OCI-LY3 (cell line): Measurements from ENCODE around the gene KCNJ11.

ENCODE experiments used
- EZH2phosphoT487 ChIP-seq: fragments of 200-600 bp; shearing (Covaris generic); IDR thresholded peaks from 2 replicates; pipeline ENCODE4 v1.6.1; 2018; ENCODE audit warnings: antibody characterized with exemption, mixed run types, low read depth
- TF ChIP-seq, protein P1 (sequence below): fragments of 200-600, 300-600 bp; sonication (generic); IDR thresholded peaks from 2 replicates; pipeline ENCODE4 v1.5.1; 2014; ENCODE audit warnings: antibody characterized with exemption, low read length, low read depth

DNA sequence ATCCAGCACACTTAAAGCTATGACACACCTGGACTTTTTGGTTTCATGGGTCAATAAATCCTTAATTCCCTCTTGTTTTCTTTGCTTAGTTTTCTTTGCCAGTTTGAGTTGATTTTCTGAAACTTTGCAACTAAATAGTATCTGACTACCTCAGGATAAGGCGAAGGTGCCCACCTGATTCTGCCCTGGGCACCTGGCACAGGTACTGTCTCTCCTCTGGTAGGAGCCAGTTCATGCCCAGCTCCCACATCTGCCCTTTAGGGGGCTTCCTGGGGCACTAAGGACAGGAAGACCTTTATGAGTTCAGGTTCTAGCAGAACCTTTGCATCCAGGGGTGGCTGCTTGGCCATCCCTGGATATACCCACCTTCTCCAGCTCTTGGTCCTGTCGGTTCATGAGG lies 19.6 kb upstream of the KCNJ11 start:
- TF ChIP-seq, protein P1, sequence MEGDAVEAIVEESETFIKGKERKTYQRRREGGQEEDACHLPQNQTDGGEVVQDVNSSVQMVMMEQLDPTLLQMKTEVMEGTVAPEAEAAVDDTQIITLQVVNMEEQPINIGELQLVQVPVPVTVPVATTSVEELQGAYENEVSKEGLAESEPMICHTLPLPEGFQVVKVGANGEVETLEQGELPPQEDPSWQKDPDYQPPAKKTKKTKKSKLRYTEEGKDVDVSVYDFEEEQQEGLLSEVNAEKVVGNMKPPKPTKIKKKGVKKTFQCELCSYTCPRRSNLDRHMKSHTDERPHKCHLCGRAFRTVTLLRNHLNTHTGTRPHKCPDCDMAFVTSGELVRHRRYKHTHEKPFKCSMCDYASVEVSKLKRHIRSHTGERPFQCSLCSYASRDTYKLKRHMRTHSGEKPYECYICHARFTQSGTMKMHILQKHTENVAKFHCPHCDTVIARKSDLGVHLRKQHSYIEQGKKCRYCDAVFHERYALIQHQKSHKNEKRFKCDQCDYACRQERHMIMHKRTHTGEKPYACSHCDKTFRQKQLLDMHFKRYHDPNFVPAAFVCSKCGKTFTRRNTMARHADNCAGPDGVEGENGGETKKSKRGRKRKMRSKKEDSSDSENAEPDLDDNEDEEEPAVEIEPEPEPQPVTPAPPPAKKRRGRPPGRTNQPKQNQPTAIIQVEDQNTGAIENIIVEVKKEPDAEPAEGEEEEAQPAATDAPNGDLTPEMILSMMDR: no peak
- no peak for TF ChIP-seq EZH2phosphoT487
